GM12865 (cell line): ENCODE results near the gene ARHGAP22.

Experiments
- DNase-seq: peaks from one replicate; pipeline ENCODE4 v3.0.0; 2010; ENCODE audit warnings: low read depth
- H3K4me3 ChIP-seq: 2 replicates; pipeline ENCODE4 v1.5.1; 2011; ENCODE audit warnings: mild to moderate bottlenecking, low read depth, low read length, control low read depth
- TF ChIP-seq, protein P1 (sequence below): IDR thresholded peaks from 2 replicates; pipeline ENCODE4 v1.5.1; 2011; ENCODE audit warnings: low read length, control low read depth, low read depth, inconsistent platforms; ENCODE audit not compliant: insufficient read depth; ENCODE audit errors: missing control alignments

ARHGAP22 gene

DNA sequence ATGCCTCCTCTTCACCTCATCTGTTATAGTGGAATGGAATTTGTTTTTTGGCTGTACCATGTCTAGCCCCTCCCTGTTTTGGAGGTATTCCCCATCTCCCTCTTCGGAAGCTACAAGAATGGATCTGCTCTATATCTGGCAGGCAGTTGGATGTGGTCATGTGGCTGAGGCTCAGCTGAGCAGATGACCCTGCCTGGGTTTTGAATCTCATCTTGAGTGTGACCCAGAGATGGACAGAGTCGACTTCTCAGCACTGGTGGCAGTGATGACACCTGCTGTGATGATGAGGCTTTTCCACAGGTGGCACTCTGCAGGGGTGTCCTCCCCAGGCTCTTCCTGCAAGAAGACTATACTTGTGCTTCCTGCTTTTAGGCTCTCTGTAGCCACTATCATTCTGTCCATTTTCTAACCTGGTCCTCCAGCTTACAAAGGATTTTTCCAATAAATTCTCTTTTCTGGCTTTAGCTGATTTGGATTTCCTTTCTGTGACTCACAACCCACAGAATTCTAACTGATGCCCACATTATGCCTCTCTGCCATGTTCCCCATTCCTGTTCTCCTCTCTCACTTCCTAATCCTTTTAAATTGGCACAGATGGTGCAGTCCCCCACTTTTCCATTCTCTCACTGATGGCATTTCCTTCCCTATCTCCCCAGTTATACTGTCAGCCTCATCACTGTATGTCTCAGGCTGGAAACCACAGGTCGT, 7.5 kb upstream of the ARHGAP22 start:
- TF ChIP-seq, protein P1, sequence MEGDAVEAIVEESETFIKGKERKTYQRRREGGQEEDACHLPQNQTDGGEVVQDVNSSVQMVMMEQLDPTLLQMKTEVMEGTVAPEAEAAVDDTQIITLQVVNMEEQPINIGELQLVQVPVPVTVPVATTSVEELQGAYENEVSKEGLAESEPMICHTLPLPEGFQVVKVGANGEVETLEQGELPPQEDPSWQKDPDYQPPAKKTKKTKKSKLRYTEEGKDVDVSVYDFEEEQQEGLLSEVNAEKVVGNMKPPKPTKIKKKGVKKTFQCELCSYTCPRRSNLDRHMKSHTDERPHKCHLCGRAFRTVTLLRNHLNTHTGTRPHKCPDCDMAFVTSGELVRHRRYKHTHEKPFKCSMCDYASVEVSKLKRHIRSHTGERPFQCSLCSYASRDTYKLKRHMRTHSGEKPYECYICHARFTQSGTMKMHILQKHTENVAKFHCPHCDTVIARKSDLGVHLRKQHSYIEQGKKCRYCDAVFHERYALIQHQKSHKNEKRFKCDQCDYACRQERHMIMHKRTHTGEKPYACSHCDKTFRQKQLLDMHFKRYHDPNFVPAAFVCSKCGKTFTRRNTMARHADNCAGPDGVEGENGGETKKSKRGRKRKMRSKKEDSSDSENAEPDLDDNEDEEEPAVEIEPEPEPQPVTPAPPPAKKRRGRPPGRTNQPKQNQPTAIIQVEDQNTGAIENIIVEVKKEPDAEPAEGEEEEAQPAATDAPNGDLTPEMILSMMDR: no peak
- no peak overlapping the region for H3K4me3 ChIP-seq
- DNase-seq: no peak

DNA sequence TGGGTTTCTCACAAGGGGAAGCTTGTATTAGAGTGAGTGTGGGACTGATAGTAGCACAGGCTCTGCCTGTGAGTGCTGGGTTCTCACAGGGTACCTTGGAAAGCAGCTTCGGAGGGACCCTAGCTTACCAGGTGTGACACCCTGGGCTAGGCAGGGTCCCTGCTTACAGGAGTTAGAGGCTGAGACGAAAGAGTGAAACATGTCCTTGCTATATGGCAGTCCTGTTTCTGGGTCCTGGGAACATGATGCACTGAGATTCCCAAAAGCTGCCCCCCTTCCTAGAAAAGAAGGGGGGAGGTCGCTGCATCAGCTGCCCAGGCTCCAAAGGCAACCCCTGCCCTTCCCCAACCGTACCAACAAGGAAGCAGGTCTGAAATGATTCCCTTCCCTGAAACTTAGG, 6.3 kb upstream of the ARHGAP22 start:
- no peak overlapping the region for H3K4me3 ChIP-seq
- DNase-seq: no peak
- TF ChIP-seq, protein P1: no peak

DNA sequence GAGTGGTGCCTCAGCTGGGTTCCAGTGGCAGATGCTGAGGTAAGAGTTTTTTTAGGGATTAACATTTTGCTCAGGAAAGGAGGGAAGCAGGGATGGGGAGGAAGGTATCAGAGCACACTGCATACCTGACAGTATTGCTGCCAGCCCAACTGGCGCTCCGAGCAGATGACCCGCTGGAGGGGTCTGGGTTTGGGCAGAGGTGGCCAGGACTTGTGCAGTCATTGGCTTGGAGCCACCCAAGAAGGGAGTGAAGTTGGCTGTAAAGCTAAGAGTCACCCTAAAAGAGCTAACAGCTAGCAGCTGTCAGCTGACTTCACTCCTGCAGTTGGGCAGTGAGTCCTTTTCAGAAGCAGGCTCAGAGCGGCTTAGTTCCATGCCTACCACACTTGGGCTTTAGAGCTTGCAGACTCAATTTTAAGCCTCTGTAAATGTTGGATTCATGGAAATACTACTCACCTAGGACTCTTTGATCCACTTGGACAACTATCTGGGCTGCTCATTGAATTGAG, 5.8 kb upstream of the ARHGAP22 start:
- H3K4me3 ChIP-seq: no peak overlapping the region
- DNase-seq: no peak

DNA sequence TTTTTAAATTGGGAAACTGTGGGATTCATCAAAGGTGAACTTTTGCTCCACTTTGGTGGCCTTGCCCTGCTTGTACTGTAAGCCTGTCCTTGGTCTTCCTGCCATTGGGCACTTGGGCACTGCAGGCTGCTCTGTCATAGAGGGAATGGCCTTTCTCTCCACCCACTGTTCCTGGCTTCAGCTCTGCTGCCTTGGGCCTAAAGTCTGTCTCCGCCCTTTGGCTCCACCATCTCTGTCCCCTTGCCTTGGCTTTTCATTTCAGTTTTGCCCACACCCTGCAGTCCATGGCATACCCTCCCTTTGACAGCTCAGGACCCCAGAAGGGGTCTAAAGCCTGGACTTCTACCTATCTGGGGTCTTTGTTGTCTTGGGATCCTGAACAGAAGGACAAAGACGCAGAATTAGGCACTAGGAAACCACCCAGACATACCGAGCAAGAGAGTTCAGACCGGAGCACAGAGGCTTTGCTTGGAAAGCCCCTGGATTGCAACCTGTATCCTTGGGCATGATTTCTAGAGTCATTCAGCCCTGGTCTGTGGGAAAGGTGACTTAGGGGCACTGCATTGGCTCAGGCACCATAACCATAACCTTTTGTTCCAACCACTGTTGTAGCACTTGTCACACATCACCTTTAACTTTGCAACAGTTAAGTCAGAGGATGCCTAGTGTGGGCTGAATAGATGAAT, 5.2 kb upstream of the ARHGAP22 start:
- DNase-seq: no peak
- H3K4me3 ChIP-seq: no peak overlapping the region
- TF ChIP-seq, protein P1: no peak

More for the DNA sequence above, 5.8 kb upstream of the ARHGAP22 start:
- TF ChIP-seq, protein P1: no peak

DNA sequence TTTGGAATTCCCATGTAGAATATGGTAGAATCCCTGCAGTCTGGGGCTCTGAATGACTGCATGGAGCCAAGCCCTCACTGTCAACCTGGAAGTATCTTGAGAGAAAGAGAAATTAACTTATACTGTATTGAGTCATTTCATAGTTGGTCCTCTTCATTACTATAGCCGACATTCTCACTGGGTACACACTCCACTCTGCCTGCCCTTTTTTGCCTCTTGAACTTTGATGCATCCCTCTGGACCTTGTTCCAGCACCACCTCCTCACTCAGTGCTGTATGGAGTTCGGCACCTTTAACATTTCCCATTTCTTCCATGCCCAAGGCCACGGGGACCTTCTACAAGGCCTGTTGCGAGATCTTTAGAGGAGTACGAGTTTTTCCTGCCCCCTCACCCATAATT, 4.6 kb upstream of the ARHGAP22 start:
- no peak for DNase-seq
- TF ChIP-seq, protein P1: no peak
- H3K4me3 ChIP-seq: no peak overlapping the region

DNA sequence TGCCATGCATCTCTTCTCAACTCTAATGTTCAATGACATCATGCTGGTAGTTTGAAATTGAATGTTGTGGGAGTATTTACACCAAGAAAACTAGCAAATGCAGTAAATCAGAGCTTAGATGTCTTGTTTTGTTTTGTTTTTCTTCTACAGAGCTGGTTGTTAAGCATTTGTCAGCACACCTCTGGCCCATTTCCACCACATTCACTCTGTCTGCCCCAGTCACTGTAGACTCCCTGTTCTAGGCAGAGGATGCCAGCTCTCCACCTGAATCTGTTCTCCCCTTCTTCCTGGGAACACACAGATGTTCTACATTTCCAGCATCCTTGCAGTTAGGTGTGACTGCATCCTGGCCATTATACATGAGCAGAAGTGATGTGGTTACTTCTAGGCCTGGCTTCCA, 4.1 kb upstream of the ARHGAP22 start:
- H3K4me3 ChIP-seq: no peak overlapping the region
- TF ChIP-seq, protein P1: no peak
- no peak for DNase-seq
